Stimulated activated naive B cell treated with anti-CD40 and anti-IgM and Interleukin-4, amounts not matched to agents 10 μg/mL and 1 μg/mL and 100 μg/mL, for 72 hours (primary cell): Measurements from ENCODE around the gene DAZAP1.
"Not testable (repeated sequence)": the region's sequence is repeated elsewhere in the genome, so short reads cannot be mapped to it uniquely, and the experiment has no call there.

ENCODE experiments used
- ATAC-seq, 2 donors: fragments of 150-1000 bp; cut with Tn5 transposase; replicated peaks; 2 replicates each; pipeline ENCODE4 v1.10.0; 2021; ENCODE audit warnings: moderate library complexity in 1 of 2
- DNase-seq: peaks from one replicate; pipeline ENCODE4 v3.0.0; 2021
- H3K27ac Mint-ChIP-seq: one replicate; pipeline ENCODE4 v1.8.0; 2022; ENCODE audit warnings: mild to moderate bottlenecking, mixed read lengths
- H3K27me3 Mint-ChIP-seq, 2 donors: one replicate each; pipeline ENCODE4 v1.8.0; 2022; ENCODE audit warnings: mixed read lengths in 2 of 2
- H3K36me3 Mint-ChIP-seq, 2 donors: one replicate each; pipeline ENCODE4 v1.8.0; 2022; ENCODE audit warnings: mixed read lengths in 2 of 2, mild to moderate bottlenecking in 1 of 2
- H3K4me1 Mint-ChIP-seq, 2 donors: one replicate each; pipeline ENCODE4 v1.8.0; 2022; ENCODE audit warnings: mixed read lengths in 2 of 2, mild to moderate bottlenecking in 1 of 2
- H3K4me3 Mint-ChIP-seq, 2 donors: one replicate each; pipeline ENCODE4 v1.8.0; 2022; ENCODE audit warnings: mild to moderate bottlenecking in 2 of 2, mixed read lengths in 2 of 2, moderate library complexity in 1 of 2
- H3K9me3 Mint-ChIP-seq, 2 donors: one replicate each; pipeline ENCODE4 v1.8.0; 2022; ENCODE audit warnings: mixed read lengths in 2 of 2, mild to moderate bottlenecking in 1 of 2

Gene DAZAP1

DNA sequence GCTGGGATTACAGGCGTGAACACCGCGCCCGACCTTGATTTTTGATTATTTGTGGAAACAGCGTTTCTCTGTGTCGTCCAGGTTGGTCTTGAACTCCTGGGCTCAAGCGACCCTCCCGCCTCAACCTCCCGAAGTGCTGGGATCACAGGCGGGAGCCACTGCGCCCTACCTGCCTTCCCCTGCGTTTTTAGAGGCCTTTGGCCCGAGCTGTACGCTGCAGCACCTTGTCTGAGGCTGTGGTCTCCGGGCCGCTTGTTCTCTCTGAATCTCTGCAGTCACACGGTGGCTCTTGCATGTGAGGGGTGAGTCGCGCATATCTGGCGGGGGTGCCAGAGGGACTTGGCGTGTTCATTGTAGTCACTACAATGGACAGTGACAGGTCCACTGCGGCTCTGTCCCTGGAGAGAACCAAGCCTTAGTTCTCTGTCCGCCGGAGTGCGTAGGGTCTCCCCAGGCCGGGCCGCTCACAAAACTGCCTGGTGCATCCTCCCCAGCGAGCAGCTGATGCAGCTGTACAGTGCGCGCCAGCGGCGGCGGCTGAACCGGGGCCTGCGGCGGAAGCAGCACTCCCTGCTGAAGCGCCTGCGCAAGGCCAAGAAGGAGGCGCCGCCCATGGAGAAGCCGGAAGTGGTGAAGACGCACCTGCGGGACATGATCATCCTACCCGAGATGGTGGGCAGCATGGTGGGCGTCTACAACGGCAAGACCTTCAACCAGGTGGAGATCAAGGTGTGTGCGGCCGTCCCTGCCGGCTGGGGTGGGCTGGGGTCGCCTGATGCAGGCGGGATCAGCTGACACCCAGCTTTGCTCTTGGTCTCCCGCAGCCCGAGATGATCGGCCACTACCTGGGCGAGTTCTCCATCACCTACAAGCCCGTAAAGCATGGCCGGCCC is 32.4 kb downstream of the DAZAP1 start:
- Mint-ChIP-seq H3K27ac (peak overlapping the region; percentile 100), H3K36me3 (peaks cover 52 to 57% of the 10 kb centered on the region in 2 donors), H3K4me1 (peaks cover 27 to 46% of the 10 kb centered on the region in 2 donors), H3K4me3 (peak overlapping the region; percentile 97 to 100)
- H3K9me3 Mint-ChIP-seq, DNase-seq, ATAC-seq, H3K27me3 Mint-ChIP-seq: not testable (repeated sequence)

DNA sequence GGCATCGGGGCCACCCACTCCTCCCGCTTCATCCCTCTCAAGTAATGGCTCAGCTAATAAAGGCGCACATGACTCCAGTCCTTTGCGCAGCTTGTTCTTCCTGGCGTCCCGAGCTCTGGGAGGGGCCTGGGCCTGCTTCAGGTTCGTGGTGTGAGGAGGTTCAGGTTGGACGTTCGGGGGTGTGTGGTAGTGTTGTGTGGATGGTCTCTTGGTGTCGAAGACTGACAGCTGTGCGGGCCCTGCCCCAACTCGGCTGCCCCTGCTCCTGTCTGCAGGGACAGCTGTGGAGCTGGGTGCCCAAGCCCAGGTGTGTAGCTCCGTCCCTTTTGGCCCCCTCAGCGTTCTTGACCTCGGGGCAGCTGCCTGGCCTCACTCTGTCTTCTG is 33.0 kb downstream of the DAZAP1 start:
- DNase-seq (no peak), ATAC-seq (no peak)
- peak overlapping the region; percentile 67 for H3K27ac Mint-ChIP-seq
- no peaks in the 10 kb centered on the region for H3K9me3 Mint-ChIP-seq
- H3K4me1 Mint-ChIP-seq: peaks cover 32 to 53% of the 10 kb centered on the region in 2 donors
- H3K4me3 Mint-ChIP-seq: peak overlapping the region; percentile 97 to 100
- peaks cover 1 to 8% of the 10 kb centered on the region in 2 donors for H3K27me3 Mint-ChIP-seq
- peaks cover 51 to 56% of the 10 kb centered on the region in 2 donors for H3K36me3 Mint-ChIP-seq

DNA sequence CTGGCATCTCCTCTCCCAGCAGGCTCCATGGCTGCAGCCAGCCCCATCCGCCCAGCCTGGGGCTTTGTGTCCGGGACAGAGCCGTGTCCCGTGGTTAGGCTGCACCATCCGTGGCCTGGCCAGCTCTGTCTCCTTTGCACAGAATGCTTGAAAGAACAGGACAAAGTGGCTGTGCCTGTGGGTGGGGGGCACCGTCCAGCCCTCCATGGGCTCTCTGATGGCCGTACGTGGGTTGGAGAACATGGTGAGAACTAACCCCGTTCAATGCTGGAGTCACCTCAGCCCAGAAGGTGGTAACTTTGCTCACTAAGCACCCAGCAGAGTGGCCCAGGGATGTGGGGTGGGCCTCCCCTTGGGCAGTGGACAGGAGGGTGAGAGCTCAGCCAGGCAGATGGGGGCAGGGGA is 33.6 kb downstream of the DAZAP1 start:
- no peak for ATAC-seq
- Mint-ChIP-seq H3K27me3 (peaks cover 3 to 10% of the 10 kb centered on the region in 2 donors), H3K4me1 (peaks cover 33 to 56% of the 10 kb centered on the region in 2 donors), H3K36me3 (peaks cover 49 to 56% of the 10 kb centered on the region in 2 donors), H3K4me3 (peak overlapping the region; percentile 97 to 100), H3K9me3 (no peaks in the 10 kb centered on the region), H3K27ac (peak overlapping the region; percentile 67)
- DNase-seq: no peak

DNA sequence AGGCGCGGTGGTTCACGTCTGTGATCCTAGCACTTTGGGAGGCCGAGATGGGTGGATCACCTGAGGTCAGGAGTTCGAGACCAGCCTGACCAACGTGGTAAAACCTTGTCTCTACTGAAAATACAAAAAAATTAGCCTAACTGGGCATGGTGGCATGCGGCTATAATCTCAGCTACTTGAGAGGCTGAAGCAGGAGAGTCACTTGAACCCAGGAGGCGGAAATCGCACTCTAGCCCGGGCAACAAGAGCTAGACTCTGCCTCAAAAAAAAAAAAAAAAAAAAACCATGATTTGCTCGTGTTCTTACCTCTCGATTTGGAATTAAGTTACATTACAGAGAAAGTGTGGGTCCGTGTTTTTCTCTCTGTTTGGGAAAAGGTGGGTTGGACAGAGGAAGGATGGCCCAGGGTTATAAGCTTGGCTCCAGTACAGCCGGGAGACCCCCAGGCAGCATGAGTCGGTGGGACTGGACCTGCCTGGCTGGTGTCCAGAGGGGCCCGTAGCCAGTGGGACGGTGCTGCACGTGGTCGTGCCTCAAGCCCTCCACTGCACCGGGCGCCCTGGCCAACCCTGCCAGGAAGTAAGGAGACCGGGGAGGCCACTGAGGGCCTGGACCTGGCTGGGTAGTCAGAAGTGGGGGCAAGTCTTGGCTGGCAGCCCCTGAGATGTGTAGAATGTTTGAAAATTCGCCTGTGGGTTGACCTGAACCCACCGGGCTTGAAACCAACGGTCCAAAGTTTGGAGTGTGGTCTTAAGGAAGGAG is 34.5 kb downstream of the DAZAP1 start:
- ATAC-seq: no peak
- Mint-ChIP-seq H3K4me1 (peaks cover 33 to 56% of the 10 kb centered on the region in 2 donors), H3K27me3 (peaks cover 3 to 14% of the 10 kb centered on the region in 2 donors), H3K9me3 (no peaks in the 10 kb centered on the region), H3K27ac (peak overlapping the region; percentile 83), H3K36me3 (peaks cover 44 to 53% of the 10 kb centered on the region in 2 donors), H3K4me3 (peak overlapping the region; percentile 30 to 60)
- DNase-seq: no peak

DNA sequence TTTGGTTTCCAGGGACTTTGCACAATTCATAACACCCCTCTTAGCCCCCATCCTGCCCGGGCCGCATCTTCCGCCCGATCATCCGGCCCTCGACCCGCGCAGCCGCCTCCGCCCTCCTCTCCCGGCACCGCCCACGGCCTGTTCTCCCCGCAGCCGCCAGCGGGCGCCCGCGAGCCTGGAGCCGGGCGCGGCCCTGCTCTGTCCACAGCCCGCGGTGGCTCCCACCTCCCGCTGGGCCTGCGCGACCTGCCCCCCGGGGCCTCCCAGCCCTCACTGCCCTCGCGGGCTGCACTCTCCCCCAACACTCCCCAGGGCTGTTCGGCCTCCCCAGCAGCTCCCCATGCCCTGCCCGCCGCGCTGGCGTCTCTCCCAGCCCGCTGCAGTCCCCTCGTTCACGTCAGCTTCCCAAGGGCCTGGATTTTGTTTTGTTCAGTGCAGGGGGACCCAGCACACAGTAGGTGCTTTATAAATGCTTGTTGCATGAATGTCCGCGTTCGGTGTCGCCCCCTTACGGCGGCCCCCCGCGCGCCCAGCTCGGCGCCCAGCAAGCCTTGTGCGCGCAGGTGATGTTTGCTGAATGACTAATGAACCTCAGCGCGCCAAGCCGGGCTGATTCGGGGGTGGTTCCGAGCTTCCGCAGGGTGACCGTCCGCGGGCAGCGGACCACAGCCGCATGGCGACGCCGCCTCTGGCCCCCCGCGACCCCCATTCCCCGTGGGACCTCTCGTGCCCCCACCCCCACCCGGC is 38.0 kb downstream of the DAZAP1 start:
- peak; percentile 69 for DNase-seq
- H3K9me3 Mint-ChIP-seq: no peaks in the 10 kb centered on the region
- peaks cover 28 to 42% of the 10 kb centered on the region in 2 donors for H3K27me3 Mint-ChIP-seq
- peak overlapping the region; percentile 51 for H3K27ac Mint-ChIP-seq
- H3K4me3 Mint-ChIP-seq: peak overlapping the region; percentile 76 to 83
- H3K36me3 Mint-ChIP-seq: peaks cover 29 to 35% of the 10 kb centered on the region in 2 donors
- peak; percentile 80 to 88 for ATAC-seq
- H3K4me1 Mint-ChIP-seq: peaks cover 36 to 53% of the 10 kb centered on the region in 2 donors

DNA sequence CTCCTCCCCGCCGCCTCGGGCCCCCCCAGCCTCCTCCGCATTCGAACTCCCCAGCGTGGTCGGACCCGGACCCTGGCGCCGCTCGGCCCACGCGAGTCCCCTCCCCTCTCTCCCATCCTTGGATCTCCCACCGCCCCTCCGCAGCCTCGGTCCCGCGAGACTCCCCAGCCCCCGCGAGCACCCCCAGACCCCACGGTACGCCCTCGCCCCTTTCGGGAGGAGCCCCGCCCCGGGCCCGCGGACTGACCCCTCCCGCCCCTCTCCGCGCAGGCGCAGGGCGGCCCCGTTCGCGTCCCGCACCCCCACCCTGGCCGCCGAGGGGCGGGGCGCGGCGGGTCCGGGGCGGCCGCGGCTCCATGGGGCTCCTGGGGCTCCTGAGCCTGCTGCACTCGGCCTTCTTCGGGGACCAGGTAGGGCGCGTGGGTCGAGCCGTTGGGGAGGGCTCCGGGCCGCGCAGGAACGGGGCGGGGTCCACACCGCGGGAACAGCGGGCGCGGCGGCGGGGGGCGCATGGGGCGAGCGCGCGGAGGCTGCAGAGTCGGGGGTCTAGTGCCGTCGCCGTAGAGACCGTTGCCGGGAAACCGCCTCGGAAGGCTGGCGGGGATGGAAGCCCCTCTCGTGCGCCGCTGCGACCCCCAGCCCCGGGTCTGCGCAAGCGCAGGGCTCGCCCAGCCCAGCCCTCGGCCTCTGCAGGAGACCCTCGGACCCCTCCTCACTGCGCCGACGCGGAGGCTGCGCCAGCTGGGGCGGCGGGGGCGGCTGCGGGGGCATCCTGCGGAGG is 38.7 kb downstream of the DAZAP1 start:
- Mint-ChIP-seq H3K36me3 (peaks cover 22 to 28% of the 10 kb centered on the region in 2 donors), H3K27me3 (peaks cover 36 to 49% of the 10 kb centered on the region in 2 donors), H3K27ac (no peak overlapping the region), H3K4me1 (peaks cover 33 to 45% of the 10 kb centered on the region in 2 donors), H3K9me3 (no peaks in the 10 kb centered on the region), H3K4me3 (peak overlapping the region in 1 of 2 donors; percentile 83)
- no peak for ATAC-seq
- no peak for DNase-seq

DNA sequence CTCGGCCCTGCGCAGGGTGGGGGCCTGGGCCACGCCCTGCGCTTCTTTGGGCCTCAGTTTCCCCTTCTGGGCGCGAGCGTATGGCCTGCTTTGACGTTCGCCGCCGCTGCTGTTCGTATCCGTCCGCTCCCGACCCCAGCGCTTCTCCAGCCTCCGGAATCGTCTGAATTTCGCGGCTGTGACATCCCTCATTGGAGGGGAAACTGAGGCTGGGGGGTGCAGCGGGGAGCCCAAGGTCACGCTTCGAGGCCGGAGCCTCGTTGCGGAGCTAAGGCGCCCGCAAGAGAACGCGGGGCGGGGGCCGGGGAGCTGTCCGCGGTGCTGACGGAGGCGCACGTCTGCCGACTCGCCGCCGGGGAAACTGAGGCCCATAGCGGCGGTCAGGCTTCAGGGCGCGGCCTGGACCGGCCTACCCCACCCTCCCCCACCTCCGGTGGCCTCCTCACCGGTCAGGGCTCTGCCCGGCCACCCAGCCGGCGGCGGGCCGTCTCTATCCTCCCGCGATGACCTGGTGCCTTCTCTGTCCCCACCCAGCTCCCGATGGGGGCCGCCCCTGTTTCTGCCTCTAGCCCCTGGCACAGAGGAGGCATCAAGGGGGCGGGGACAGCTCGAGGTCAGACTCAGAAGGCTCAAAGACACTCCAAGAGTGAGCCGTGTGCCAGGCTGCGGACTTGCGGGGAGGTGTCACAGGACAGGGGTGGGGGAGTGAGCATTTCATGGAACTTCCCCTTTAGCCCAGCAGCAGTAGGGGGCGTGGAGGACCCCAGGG is 39.5 kb downstream of the DAZAP1 start:
- ATAC-seq: no peak
- peaks cover 43 to 57% of the 10 kb centered on the region in 2 donors for H3K27me3 Mint-ChIP-seq
- no peak for DNase-seq
- peak overlapping the region; percentile 32 to 55 for H3K4me3 Mint-ChIP-seq
- H3K9me3 Mint-ChIP-seq: no peaks in the 10 kb centered on the region
- peaks cover 31 to 37% of the 10 kb centered on the region in 2 donors for H3K4me1 Mint-ChIP-seq
- H3K27ac Mint-ChIP-seq: peak overlapping the region; percentile 80
- peaks cover 15 to 20% of the 10 kb centered on the region in 2 donors for H3K36me3 Mint-ChIP-seq

DNA sequence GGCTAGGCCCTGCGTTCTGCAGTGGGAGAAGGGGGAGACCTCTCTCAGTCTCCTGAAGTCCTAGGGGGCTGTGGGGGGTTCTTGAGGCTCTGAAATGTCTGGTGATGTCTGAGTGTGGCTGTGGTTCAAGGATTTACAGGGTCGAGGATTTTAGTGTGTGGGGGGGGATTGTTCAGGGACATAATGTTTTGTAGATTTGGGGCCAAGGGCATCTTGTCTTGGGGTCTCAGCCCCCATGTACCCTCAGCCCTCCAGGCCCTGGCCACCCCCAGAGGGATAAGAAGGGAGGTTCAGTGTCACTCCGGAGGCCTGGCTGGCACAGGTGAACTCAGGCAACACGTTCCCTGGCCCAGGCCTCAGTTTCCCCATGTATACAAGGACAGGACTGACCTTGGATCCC is 40.1 kb downstream of the DAZAP1 start:
- Mint-ChIP-seq H3K27me3 (peaks cover 48 to 63% of the 10 kb centered on the region in 2 donors), H3K9me3 (no peaks in the 10 kb centered on the region), H3K27ac (peak overlapping the region; percentile 80), H3K4me1 (peaks cover 29 to 35% of the 10 kb centered on the region in 2 donors), H3K36me3 (peaks cover 10 to 14% of the 10 kb centered on the region in 2 donors), H3K4me3 (no peak overlapping the region)
- DNase-seq (no peak), ATAC-seq (no peak)

DNA sequence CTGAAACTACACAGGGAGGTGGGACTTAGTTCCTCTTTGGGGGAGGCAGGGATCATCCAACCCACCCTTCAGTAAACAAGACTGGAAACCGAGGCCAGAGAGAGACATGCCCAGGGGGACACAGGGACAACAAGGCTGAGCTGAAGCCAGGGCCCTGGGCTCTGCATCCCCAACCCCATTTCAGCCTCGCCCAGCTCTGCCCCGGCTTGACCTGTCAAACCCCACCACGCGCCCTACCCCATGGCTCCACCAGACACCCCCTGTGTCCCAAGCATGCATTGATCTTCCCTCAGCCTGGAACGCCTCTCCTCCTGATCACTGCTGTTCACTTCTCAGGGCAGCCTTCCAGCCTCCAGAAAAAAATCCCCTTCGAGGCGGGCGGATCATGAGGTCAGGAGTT is 40.6 kb downstream of the DAZAP1 start:
- no peak for DNase-seq
- Mint-ChIP-seq H3K4me1 (peaks cover 28 to 33% of the 10 kb centered on the region in 2 donors), H3K36me3 (peaks cover 7 to 10% of the 10 kb centered on the region in 2 donors), H3K27me3 (peaks cover 51 to 68% of the 10 kb centered on the region in 2 donors), H3K27ac (no peak overlapping the region), H3K9me3 (no peaks in the 10 kb centered on the region), H3K4me3 (peak overlapping the region in 1 of 2 donors; percentile 43)
- ATAC-seq: no peak

DNA sequence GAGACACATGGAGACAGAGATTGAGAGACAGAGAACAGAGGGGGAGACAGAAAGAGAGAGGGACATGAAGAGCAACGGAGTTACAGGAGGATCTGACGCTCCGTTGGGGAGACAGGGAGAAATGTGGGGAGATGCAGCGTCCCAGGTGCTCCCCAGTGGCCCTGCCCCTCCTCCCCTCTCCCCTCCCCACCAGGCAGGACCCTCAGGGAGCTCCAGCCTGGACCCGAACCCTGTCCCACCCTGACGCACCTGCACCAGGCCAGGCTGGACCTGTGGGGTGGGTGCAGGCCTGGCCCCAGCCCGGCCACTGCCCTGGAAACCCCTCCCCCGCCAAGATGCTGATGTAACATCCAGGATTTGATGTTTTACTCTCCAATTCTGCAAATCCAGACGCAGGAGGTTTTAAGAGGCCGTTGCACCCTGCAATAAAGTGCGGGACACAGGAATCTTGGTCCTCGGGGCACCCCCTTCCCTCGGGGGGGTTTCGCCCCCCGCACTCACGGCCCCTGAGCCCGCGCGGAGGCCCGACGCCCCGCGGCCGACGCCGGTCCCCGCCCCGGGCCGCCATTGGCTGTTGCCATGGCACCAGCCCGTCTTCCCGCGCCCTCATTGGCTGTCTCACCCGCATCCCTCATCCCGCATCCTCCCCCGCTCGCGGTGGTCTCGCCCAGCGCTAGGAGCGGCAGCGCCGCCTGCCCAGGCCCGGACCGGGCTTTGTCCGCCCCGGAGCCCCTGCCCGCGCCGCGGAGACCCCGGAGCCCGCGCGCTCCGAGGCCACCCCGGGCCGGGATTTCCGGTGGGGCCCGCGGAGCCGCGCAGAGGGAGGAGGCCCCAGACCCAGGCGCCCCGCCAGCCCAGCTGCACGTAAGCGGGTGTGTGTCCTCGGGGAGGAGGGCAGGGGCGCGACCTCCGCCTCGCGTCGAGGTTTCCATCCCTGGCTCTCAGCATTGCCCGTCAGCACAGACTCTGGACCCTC is 42.4 kb downstream of the DAZAP1 start, which contains the start of gene APC2:
TSS of gene APC2 (plus strand) at position 655 of the 976 bp plus-strand sequence. CDS start 2,881 bp downstream, outside the sequence.
- ATAC-seq (no peak), DNase-seq (no peak)
- H3K36me3 Mint-ChIP-seq: peaks cover 7 to 8% of the 10 kb centered on the region in 2 donors
- H3K9me3 Mint-ChIP-seq: no peaks in the 10 kb centered on the region
- peak within 1 kb of the TSS; percentile 75 for H3K27ac Mint-ChIP-seq
- H3K27me3 Mint-ChIP-seq: peaks cover 61 to 79% of the 10 kb centered on the region in 2 donors
- peaks cover 32 to 40% of the 10 kb centered on the region in 2 donors for H3K4me1 Mint-ChIP-seq
- H3K4me3 Mint-ChIP-seq: peak within 1 kb of the TSS; percentile 8 to 20

DNA sequence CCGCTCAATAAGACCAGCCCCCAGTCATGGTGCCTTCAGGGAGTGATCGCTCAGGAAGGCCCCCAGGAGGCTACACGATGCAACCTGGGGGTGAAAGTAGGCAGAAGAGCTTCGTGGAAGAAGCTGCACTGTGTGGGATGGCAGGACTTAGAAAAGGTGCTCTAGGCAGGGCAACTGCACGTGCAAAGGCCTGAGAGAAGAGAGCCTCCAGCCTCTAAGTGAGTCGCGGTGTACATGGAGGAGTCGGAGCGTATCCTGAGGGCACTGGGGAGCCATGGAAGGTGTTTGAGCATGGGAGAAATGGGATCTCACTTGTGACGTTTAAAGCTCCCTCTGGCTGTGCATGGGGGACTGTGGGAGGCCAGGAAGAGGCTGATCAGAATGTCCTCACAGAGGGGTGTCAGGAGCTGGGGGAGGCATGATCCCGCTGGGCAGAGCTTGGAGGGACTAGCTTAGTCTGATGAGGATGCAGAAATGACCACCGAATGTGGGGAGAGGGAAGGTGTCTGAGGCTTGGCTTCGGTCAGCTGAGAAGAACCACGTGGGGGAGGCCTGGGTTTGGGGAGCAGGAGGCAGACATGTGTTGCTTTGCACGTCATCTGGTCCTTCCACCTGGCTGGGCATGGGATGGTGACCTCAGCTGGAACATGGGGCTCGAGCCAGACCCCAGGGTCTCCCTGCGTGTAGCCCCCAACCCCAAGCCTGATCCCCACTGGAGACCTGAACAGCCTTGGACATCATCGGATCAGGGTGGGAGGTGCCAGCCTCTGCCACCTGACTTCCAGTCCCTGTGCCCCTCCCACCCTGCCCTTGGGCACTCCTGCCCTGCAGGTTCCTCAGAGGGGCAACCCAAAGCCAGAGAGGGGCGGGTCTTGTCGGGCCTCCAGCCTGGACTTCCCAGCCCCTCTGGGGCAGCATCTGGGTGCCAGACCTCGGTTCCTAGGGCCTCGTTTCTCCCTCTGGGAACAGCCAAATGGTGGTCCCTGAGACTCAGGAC is 43.6 kb downstream of the DAZAP1 start:
- H3K9me3 Mint-ChIP-seq: peaks cover 4 to 5% of the 10 kb centered on the region in 2 donors
- no peak overlapping the region for H3K4me3 Mint-ChIP-seq
- no peak for ATAC-seq
- H3K27me3 Mint-ChIP-seq: peaks cover 70 to 83% of the 10 kb centered on the region in 2 donors
- H3K4me1 Mint-ChIP-seq: peaks cover 32 to 43% of the 10 kb centered on the region in 2 donors
- DNase-seq: no peak
- H3K36me3 Mint-ChIP-seq: peaks cover 8% of the 10 kb centered on the region in 2 donors
- H3K27ac Mint-ChIP-seq: peak overlapping the region; percentile 15
